Brain microvascular endothelial cell (primary cell): Measurements from ENCODE around the gene EPHA10.

Experiments used
- DNase-seq: peaks from one replicate; pipeline ENCODE4 v3.0.0-alpha.2; 2020
- H3K27ac ChIP-seq: fragments of 250-450 bp; sonication (Bioruptor Pico); 2 replicates; pipeline ENCODE4 v1.5.1; 2020; ENCODE audit warnings: mild to moderate bottlenecking, moderate library complexity
- H3K27me3 ChIP-seq: fragments of 250-450 bp; sonication (Bioruptor Pico); replicated peaks from 2 replicates; pipeline ENCODE4 v1.5.1; 2020; ENCODE audit warnings: mild to moderate bottlenecking
- H3K36me3 ChIP-seq: fragments of 250-450 bp; sonication (Bioruptor Pico); replicated peaks from 2 replicates; pipeline ENCODE4 v1.5.1; 2020; ENCODE audit warnings: mild to moderate bottlenecking
- H3K4me3 ChIP-seq: 2 replicates; pipeline ENCODE4 v1.5.1; 2011; ENCODE audit warnings: low read depth, mild to moderate bottlenecking, control low read depth, low read length, moderate library complexity
- in situ Hi-C: cut with HindIII; loops from 2 replicates; pipeline ENCODE4 v1.10.0; 2017; ENCODE audit warnings: low sequenced_read_pairs, low pct_ligation_motif_present
- TF ChIP-seq, protein P1 (sequence below): IDR thresholded peaks from 2 replicates; pipeline ENCODE4 v1.5.1; 2011; ENCODE audit warnings: low read depth, mild to moderate bottlenecking, moderate library complexity, low read length, control low read depth, inconsistent platforms; ENCODE audit errors: missing control alignments

The EPHA10 gene

DNA sequence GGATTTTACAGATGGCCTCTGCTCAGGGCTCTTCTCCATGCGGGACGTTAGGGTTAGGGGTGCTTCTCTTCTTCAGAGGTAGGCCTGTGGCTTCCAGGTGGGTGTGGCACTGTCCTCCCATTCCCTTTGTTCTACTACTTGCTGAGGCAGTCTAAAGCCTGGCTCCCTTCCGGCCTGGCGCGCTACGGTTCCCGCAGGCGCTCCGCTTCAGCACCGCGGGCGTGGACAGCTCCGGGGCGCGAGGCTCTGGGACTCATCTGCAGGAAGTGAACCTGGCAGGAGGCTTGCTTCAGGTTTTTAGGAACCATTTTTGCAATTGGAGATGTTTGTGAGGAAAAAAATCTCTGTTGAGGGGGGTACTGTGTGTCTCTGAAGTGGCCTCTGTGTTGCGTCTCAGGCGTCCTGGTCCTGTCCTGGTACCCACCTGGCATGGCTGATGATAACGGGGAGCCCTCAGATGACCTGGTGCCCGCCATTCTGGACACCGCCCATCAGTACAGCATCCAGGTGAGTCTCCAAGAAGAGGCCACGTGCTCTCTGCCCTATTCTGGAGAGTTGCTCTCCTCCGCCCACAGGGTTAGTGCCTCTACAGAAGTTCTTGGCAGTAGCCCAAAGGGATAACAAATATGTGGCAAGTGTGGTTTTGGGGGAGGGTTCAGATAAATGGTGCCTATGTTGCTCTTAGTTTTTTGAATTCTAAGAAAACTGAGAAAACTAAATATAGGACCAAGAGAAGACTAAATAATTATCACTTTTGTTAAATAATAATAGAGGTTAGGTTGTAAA lies 30.6 kb upstream of the EPHA10 start:
- DNase-seq: peak; percentile 25
- no peaks in the 10 kb centered on the region for H3K36me3 ChIP-seq
- H3K4me3 ChIP-seq: no peak overlapping the region
- in situ Hi-C loops: no loop called here
- peaks cover 14% of the 10 kb centered on the region for H3K27me3 ChIP-seq
- TF ChIP-seq, protein P1, sequence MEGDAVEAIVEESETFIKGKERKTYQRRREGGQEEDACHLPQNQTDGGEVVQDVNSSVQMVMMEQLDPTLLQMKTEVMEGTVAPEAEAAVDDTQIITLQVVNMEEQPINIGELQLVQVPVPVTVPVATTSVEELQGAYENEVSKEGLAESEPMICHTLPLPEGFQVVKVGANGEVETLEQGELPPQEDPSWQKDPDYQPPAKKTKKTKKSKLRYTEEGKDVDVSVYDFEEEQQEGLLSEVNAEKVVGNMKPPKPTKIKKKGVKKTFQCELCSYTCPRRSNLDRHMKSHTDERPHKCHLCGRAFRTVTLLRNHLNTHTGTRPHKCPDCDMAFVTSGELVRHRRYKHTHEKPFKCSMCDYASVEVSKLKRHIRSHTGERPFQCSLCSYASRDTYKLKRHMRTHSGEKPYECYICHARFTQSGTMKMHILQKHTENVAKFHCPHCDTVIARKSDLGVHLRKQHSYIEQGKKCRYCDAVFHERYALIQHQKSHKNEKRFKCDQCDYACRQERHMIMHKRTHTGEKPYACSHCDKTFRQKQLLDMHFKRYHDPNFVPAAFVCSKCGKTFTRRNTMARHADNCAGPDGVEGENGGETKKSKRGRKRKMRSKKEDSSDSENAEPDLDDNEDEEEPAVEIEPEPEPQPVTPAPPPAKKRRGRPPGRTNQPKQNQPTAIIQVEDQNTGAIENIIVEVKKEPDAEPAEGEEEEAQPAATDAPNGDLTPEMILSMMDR: no peak
- H3K27ac ChIP-seq: no peak overlapping the region

DNA sequence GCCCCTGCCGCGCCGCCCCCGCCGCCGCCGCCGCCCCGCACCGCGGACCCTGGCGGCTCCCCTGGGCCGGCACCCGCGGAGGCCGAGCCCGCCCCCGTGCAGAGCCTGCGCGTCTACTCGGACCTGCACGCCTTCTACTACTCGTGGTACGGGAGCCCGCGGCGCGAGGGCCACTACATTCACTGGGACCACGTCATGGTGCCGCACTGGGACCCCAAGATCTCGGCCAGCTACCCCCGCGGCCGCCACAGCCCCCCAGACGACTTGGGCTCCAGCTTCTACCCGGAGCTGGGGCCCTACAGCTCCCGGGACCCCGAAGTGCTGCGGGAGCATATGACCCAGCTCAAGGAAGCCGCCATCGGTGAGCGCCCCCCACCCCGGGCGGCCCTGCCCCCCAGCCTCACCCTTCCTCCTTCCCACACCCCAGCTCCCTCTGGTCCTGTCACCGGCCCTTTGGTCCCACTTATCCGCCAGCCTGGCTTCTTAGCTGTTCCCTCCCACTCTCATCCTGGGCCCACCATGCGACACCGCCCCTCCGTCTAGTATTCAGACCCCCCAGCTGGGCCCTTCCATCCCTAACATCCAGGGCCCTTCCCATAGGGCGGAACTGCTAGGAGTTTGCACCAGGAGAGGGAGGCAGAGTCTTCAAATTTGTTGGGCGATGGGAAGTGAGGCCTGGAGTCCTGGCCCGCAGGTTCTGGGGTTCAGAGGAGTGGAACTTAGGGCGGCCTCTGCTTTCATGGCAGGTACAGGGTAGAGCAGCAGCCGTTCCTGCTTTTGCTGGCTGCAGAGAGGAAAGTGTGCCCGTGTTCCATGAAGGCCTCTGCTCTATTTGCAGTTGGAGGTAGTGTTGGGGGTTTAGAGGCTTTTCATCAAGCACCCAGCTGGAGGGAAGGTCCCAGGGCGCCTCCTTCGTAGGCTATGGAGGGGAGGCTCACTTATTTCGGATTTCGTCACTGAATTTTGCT lies 29.7 kb upstream of the EPHA10 start:
- H3K27me3 ChIP-seq: peaks cover 14% of the 10 kb centered on the region
- H3K27ac ChIP-seq: no peak overlapping the region
- no peak for DNase-seq
- TF ChIP-seq, protein P1: no peak
- H3K36me3 ChIP-seq: no peaks in the 10 kb centered on the region
- in situ Hi-C loops: no loop called here
- no peak overlapping the region for H3K4me3 ChIP-seq

DNA sequence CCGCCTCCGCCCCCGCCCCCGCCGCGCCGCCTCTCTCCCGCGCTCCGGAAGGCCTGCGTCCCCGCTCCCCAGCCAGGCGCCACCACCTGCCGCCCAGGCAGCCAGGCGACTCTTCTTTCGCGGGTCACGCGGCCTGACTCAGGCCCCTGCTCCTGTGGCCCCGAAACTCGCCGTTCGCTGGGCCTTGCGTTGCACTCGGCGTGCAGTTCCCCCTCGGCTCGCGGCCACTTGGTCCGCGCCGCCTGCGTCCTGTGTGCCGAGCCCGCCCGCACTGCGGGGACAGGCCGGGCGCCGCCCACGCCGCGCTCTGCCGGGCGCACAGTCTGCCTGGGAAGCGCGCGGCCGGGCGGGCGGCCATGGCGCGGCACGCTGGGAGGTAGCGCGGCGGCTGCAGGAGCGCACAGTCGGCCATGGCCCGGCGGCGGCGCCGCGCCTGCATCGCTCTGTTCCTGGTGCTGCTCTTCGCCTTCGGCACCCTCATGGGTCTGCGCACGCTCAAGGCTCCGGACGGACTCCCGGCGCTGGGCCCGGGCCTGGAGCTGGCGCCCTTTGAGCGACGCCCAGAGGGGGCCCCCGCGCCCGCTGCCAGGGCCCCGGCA lies 29.0 kb upstream of the EPHA10 start, which contains the start of gene MANEAL:
Gene MANEAL (plus strand): TSS at position 75 of the 599 bp plus-strand sequence. CDS start 336 bp downstream, at position 411.
- H3K27ac ChIP-seq: no peak within 1 kb of the TSS
- peaks cover 14% of the 10 kb centered on the region for H3K27me3 ChIP-seq
- H3K36me3 ChIP-seq: no peaks in the 10 kb centered on the region
- in situ Hi-C loops: no loop called here
- DNase-seq: peak; percentile 29
- peak within 1 kb of the TSS; percentile 52 for H3K4me3 ChIP-seq
- TF ChIP-seq, protein P1: no peak

DNA sequence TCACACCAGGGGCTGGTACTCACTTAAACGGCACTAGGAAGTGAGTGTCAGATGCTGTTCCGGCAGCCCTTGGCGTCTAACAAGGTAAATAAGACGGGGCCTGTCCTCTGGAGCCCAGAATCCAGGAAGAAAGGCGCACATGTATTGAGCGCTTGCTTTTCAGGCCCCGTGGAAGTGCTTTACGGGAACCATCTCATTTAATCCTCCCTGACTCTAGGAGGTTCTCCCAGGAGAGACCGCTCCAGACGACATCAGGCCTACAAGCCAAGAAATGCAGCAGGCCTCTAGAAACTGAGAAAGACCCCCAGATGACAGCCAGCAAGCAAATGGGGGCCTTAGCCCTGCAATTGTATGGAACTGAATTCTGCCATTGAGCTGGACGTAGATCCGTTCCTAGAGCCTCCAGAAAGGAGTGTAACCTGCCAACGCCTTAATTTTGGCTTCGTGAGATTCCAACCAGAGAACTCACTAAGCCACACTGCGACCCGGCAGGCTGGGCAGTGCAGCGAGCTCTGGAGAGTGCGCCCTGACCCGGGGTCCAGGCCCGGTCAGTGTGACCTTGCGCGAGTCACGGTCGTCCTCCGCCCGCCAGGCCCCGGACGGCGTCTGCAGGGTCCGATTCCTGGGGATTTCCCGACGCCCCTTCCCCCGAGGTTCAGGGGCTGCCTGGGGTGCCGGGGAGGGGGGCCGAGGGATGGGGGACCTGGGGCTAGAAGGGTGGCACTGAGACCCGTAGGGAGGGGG lies 28.2 kb upstream of the EPHA10 start:
- H3K27ac ChIP-seq: no peak overlapping the region
- in situ Hi-C loops: no loop called here
- DNase-seq: no peak
- H3K4me3 ChIP-seq: no peak overlapping the region
- TF ChIP-seq, protein P1: no peak
- no peaks in the 10 kb centered on the region for H3K36me3 ChIP-seq
- peaks cover 14% of the 10 kb centered on the region for H3K27me3 ChIP-seq

DNA sequence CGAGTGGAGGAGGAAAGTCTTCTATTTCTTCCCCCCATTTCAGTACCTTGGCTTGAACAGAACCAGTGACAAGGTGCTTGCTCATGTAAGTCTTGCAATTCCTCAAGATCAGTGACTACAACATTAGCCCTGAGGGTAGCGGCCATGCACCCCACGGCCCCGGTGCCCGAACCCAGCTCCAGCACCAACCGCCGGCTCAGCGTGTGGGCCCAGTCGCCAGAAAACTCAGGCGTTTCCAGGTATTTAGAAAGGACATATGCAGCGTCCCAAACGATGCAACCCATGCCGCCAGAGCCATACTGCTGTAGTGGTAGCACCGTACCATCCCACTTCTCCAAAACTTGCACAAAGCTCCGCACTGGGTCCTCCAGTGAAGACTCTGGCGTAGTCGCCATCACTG lies 17.6 kb upstream of the EPHA10 start:
- Histone ChIP-seq H3K27ac (no peak overlapping the region), H3K27me3 (peaks cover 2% of the 10 kb centered on the region), H3K4me3 (no peak overlapping the region), H3K36me3 (no peaks in the 10 kb centered on the region)
- in situ Hi-C loops: no loop called here
- no peak for DNase-seq
- TF ChIP-seq, protein P1: no peak
